Common myeloid progenitor, CD34-positive (primary cell): ENCODE measurements around the gene ITPKB.

Source experiments
- CTCF ChIA-PET: fragments of 350-600 bp; sonication (Branson Sonifier 250); formaldehyde crosslinking; loops from one replicate; lab custom pipeline; 2021; ENCODE audit warnings: antibody characterized with exemption; lab: Charles Lee
- POLR2A ChIA-PET: fragments of 350-600 bp; sonication (Branson Sonifier 250); formaldehyde crosslinking; loops from one replicate; lab custom pipeline; 2021; ENCODE audit warnings: antibody characterized with exemption; lab: Charles Lee
- DNase-seq, 3 donors: peaks; one replicate each; pipeline versions ENCODE4 v3.0.0 to v3.0.0-alpha.2; 2013
- H3K27ac ChIP-seq, 2 experiments: 1 replicate in 1 of 2; 2 replicates in 1 of 2; pipeline ENCODE4 v1.7.0; 2013; ENCODE audit warnings: inconsistent platforms in 2 of 2, low read length in 2 of 2, mild to moderate bottlenecking in 2 of 2, low read depth in 1 of 2, moderate library complexity in 1 of 2; ENCODE audit not compliant: severe bottlenecking in 2 of 2, insufficient read depth in 1 of 2, poor library complexity in 1 of 2
- H3K27me3 ChIP-seq, 5 experiments: replicated peaks in 2 of 5; 1 replicate in 3 of 5; 2 replicates in 2 of 5; pipeline versions ENCODE4 v1.6.1 to v1.7.0; 2013; ENCODE audit warnings: low read length in 4 of 5, mild to moderate bottlenecking in 2 of 5, moderate library complexity in 2 of 5, inconsistent platforms in 1 of 5; ENCODE audit not compliant: insufficient read depth in 5 of 5, control insufficient read depth in 4 of 5
- H3K36me3 ChIP-seq, 4 experiments: 1 replicate in 2 of 4; 2 replicates in 2 of 4; pipeline versions ENCODE4 v1.6.1 to v1.7.0; 2013; ENCODE audit warnings: low read length in 3 of 4, control low read depth in 1 of 4, mild to moderate bottlenecking in 1 of 4; ENCODE audit not compliant: control insufficient read depth in 4 of 4, insufficient read depth in 4 of 4
- H3K4me1 ChIP-seq, 4 experiments: 1 replicate in 3 of 4; 2 replicates in 1 of 4; pipeline versions ENCODE4 v1.6.1 to v1.7.1; 2013; ENCODE audit warnings: low read length in 3 of 4, mild to moderate bottlenecking in 3 of 4, control low read depth in 1 of 4, inconsistent platforms in 1 of 4, moderate library complexity in 1 of 4; ENCODE audit not compliant: control insufficient read depth in 4 of 4, insufficient read depth in 4 of 4; ENCODE audit errors: control extremely low read depth in 1 of 4
- H3K4me3 ChIP-seq, 7 experiments: 1 replicate in 4 of 7; 2 replicates in 3 of 7; pipeline versions ENCODE4 v1.5.1 to v1.7.0; 2013; ENCODE audit warnings: mild to moderate bottlenecking in 7 of 7, low read length in 6 of 7, moderate library complexity in 6 of 7, inconsistent platforms in 2 of 7, low read depth in 2 of 7, control low read depth in 1 of 7; ENCODE audit not compliant: insufficient read depth in 4 of 7, control insufficient read depth in 1 of 7; ENCODE audit errors: extremely low read depth in 1 of 7
- H3K9me3 ChIP-seq, 5 experiments: 1 replicate in 4 of 5; 2 replicates in 1 of 5; pipeline versions ENCODE4 v1.6.1 to v1.7.1; 2013; ENCODE audit warnings: low read length in 4 of 5, mild to moderate bottlenecking in 2 of 5, inconsistent platforms in 1 of 5, low read depth in 1 of 5, moderate library complexity in 1 of 5; ENCODE audit not compliant: control insufficient read depth in 4 of 5, insufficient read depth in 2 of 5; ENCODE audit errors: control extremely low read depth in 1 of 5
- WGBS: methylation state at CpG from one replicate; pipeline ENCODE4 v1.1.5; 2013; ENCODE audit not compliant: insufficient coverage; 5-methylcytosine and 5-hydroxymethylcytosine counted together

The ITPKB gene

GRCh38 chr1:226699166-226699565 is 39.9 kb downstream of the ITPKB start:
- no peak overlapping the region for H3K27ac ChIP-seq
- no peaks in the 10 kb centered on the region for H3K9me3 ChIP-seq
- ChIA-PET POLR2A (no interaction called here), CTCF (interaction anchor here (1.4 to 2.5 kb wide), 5 partner anchors 9 to 16 kb away, joined by 5 to 10 read pairs (median 8); no protein-coding TSS in a partner anchor)
- DNase-seq = no peak
- H3K27me3 ChIP-seq = no peaks in the 10 kb centered on the region
- H3K4me3 ChIP-seq = no peak overlapping the region
- 93% methylated on average over 7 of the region's 7 CpGs for WGBS
- peaks cover 0 to 26% (median 8%) of the 10 kb centered on the region in 4 experiments for H3K36me3 ChIP-seq
- peaks cover 8 to 27% (median 20%) of the 10 kb centered on the region in 4 experiments for H3K4me1 ChIP-seq

- no peak overlapping the region for H3K4me3 ChIP-seq
- ChIA-PET POLR2A (no interaction called here), CTCF (interaction anchor here (1.9 kb wide), 1 partner anchor 9 kb away, joined by 8 read pairs; no protein-coding TSS in a partner anchor)
- DNase-seq = no peak
- no peaks in the 10 kb centered on the region for H3K9me3 ChIP-seq
- H3K4me1 ChIP-seq = peaks cover 5 to 24% (median 16%) of the 10 kb centered on the region in 4 experiments
- H3K27ac ChIP-seq = no peak overlapping the region
- H3K27me3 ChIP-seq = no peaks in the 10 kb centered on the region
- H3K36me3 ChIP-seq = peaks cover 3 to 26% (median 8%) of the 10 kb centered on the region in 4 experiments
These were observed 40.4 kb downstream of the ITPKB start for GRCh38 chr1:226698659-226699058.

DNA sequence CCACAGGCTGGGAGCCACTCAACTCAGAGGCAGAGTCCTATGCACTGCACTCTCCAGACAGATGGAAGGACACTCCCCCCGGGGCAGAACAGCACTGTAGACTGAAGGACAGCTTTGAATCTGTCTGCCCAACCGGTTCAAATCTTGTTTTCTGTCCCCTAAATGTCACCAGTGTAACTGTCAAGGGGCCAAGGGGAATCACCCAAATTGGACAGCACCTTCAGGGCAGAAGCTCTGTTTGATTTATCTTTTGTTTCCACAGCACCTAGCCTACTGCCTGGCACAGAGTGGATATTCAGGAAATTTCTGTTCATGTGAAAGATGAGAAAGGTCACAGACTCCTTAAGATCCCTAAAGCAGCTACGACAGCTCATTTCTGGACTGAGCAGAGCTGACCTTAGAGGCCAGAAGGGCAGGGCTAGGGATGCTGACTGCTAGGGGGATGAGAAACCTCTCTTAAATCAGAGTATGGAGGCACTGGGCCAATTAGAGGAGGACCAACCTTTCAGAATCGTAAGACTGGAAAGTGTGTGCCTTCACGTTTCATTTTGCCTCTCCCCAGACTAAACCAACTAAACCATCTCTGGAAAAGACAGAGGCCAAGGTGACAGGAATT is 41.0 kb downstream of the ITPKB start:
- peaks cover 5 to 20% (median 13%) of the 10 kb centered on the region in 4 experiments for H3K4me1 ChIP-seq
- CTCF ChIA-PET = interaction anchor here (1.2 to 2.7 kb wide), 4 partner anchors 10 to 63 kb away, joined by 4 to 22 read pairs (median 7); no protein-coding TSS in a partner anchor

GRCh38 chr1:226697151-226697928 is 41.7 kb downstream of the ITPKB start:
- Histone ChIP-seq H3K9me3 (no peaks in the 10 kb centered on the region), H3K4me3 (no peak overlapping the region), H3K27ac (no peak overlapping the region), H3K27me3 (no peaks in the 10 kb centered on the region), H3K36me3 (peaks cover 5 to 26% (median 10%) of the 10 kb centered on the region in 4 experiments), H3K4me1 (peaks cover 0 to 14% (median 7%) of the 10 kb centered on the region in 4 experiments)
- CTCF ChIA-PET = interaction anchor here (1.2 to 2.7 kb wide), 5 partner anchors 10 to 71 kb away, joined by 3 to 22 read pairs (median 6); no protein-coding TSS in a partner anchor
- POLR2A ChIA-PET = no interaction called here
- WGBS = 64% methylated on average over 2 of the region's 5 CpGs
- peak in 1 of 3 donors; percentile 48 for DNase-seq

More for the DNA sequence above, 41.0 kb downstream of the ITPKB start:
- WGBS = 80% methylated on average over 2 of the region's 5 CpGs
- no peak for DNase-seq
- H3K27me3 ChIP-seq = no peaks in the 10 kb centered on the region
- no peak overlapping the region for H3K27ac ChIP-seq
- POLR2A ChIA-PET = no interaction called here
- peaks cover 5 to 26% (median 9%) of the 10 kb centered on the region in 4 experiments for H3K36me3 ChIP-seq
- no peak overlapping the region for H3K4me3 ChIP-seq
- H3K9me3 ChIP-seq = no peaks in the 10 kb centered on the region

DNA sequence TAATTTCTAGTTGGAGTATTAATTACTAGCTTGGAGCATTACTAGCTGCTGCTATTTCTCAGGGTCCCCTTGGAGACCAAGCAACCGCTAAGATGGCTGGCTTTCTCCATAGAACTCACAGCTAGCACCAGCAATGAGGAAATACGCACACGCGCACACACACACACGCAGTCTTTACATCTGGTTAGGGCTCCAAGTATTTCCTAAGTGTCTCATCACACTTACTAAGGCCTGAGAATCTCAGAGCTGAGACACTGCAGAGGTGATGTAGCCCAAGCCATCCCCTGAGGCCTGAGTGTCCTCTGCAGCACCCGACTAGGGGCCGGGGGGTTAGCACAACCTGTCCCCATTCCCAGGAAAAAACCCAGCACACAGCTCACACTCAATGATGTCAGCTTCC is 42.5 kb downstream of the ITPKB start:
- POLR2A ChIA-PET = no interaction called here

GRCh38 chr1:226695335-226695900 is 43.7 kb downstream of the ITPKB start:
- peaks cover 5 to 23% (median 10%) of the 10 kb centered on the region in 4 experiments for H3K36me3 ChIP-seq
- ChIA-PET CTCF (interaction anchor here (1.5 to 2.7 kb wide), 3 partner anchors 8 to 62 kb away, joined by 4 to 22 read pairs (median 5); no protein-coding TSS in a partner anchor), POLR2A (no interaction called here)
- H3K9me3 ChIP-seq = no peaks in the 10 kb centered on the region
- no peak for DNase-seq
- H3K4me1 ChIP-seq = peaks cover 11 to 26% (median 20%) of the 10 kb centered on the region in 4 experiments
- no peaks in the 10 kb centered on the region for H3K27me3 ChIP-seq
- H3K27ac ChIP-seq = no peak overlapping the region
- 91% methylated on average over 4 of the region's 7 CpGs for WGBS
- H3K4me3 ChIP-seq = no peak overlapping the region

More for the DNA sequence above, 42.5 kb downstream of the ITPKB start:
- no peaks in the 10 kb centered on the region for H3K9me3 ChIP-seq
- H3K4me3 ChIP-seq = no peak overlapping the region
- H3K27ac ChIP-seq = no peak overlapping the region
- H3K36me3 ChIP-seq = peaks cover 5 to 26% (median 10%) of the 10 kb centered on the region in 4 experiments
- H3K27me3 ChIP-seq = no peaks in the 10 kb centered on the region
- CTCF ChIA-PET = interaction anchor here (0.8 to 2.7 kb wide), 6 partner anchors 9 to 70 kb away, joined by 3 to 22 read pairs (median 4); no protein-coding TSS in a partner anchor
- peak in 2 of 3 donors; percentile 53 to 58 for DNase-seq
- H3K4me1 ChIP-seq = peaks cover 3 to 16% (median 11%) of the 10 kb centered on the region in 4 experiments
- 92% methylated on average over 6 of the region's 7 CpGs for WGBS
